Suppressor macrophage treated with lipopolysaccharide for 4 hours (primary cell): ENCODE results near the gene BMPER.
"Not testable (repeated sequence)": the region's sequence is repeated elsewhere in the genome, so short reads cannot be mapped to it uniquely, and the experiment has no call there.

Experiments used
- DNase-seq: peaks from one replicate; pipeline ENCODE4 v3.0.0-alpha.2; 2020

Gene BMPER

GRCh38 chr7:34153656-34154270 is 248.4 kb downstream of the BMPER start:
- DNase-seq, result no peak

GRCh38 chr7:34155220-34155908 is 250.0 kb downstream of the BMPER start:
- peak; percentile 0 for DNase-seq

GRCh38 chr7:34156336-34156735 is 251.0 kb downstream of the BMPER start:
- DNase-seq, result no peak

- no peak for DNase-seq
These were observed 251.8 kb downstream of the BMPER start for GRCh38 chr7:34157137-34157536.

GRCh38 chr7:34158368-34159153 is 253.2 kb downstream of the BMPER start:
- no peak for DNase-seq

- DNase-seq, result no peak
These were observed 255.0 kb downstream of the BMPER start for GRCh38 chr7:34160261-34160752.

- no peak for DNase-seq
These were observed 256.8 kb downstream of the BMPER start for GRCh38 chr7:34162027-34162565.

- DNase-seq, result no peak
These were observed 257.3 kb downstream of the BMPER start for GRCh38 chr7:34162677-34163076.

- DNase-seq, result no peak
These were observed 258.6 kb downstream of the BMPER start for GRCh38 chr7:34163956-34164355.

- no peak for DNase-seq
These were observed 260.1 kb downstream of the BMPER start for GRCh38 chr7:34165466-34165865.

- DNase-seq, result no peak
These were observed 260.7 kb downstream of the BMPER start for GRCh38 chr7:34165927-34166550.

GRCh38 chr7:34168013-34168412 is 262.7 kb downstream of the BMPER start:
- DNase-seq, result no peak

- DNase-seq, result not testable (repeated sequence)
These were observed 269.6 kb downstream of the BMPER start for GRCh38 chr7:34174688-34175616.

GRCh38 chr7:34175837-34176236 is 270.5 kb downstream of the BMPER start:
- no peak for DNase-seq

GRCh38 chr7:34177476-34177875 is 272.1 kb downstream of the BMPER start:
- no peak for DNase-seq

GRCh38 chr7:34181271-34181958 is 276.1 kb downstream of the BMPER start:
- DNase-seq, result no peak

- no peak for DNase-seq
These were observed 279.1 kb downstream of the BMPER start for GRCh38 chr7:34184466-34184865.

GRCh38 chr7:34187798-34188307 is 282.5 kb downstream of the BMPER start:
- no peak for DNase-seq

- no peak for DNase-seq
These were observed 283.7 kb downstream of the BMPER start for GRCh38 chr7:34189031-34189430.

- no peak for DNase-seq
These were observed 285.0 kb downstream of the BMPER start for GRCh38 chr7:34190299-34190698.

GRCh38 chr7:34191162-34191561 is 285.8 kb downstream of the BMPER start:
- no peak for DNase-seq
